Measurements from ENCODE around the gene CADM4.
"Not testable (repeated sequence)": the region's sequence is repeated elsewhere in the genome, so short reads cannot be mapped to it uniquely, and the experiment has no call there.

CADM4 gene

GRCh38 chr19:43592800-43593350, 46.8 kb downstream of the CADM4 start:
- DNase-seq (ENCODE audit: low read depth, low spot score) = no peak
- H3K27ac ChIP-seq = no peak overlapping the region

- DNase-seq (ENCODE audit: low read depth, low spot score) = no peak
- H3K27ac ChIP-seq = no peak overlapping the region
Measured at GRCh38 chr19:43591904-43592772, 47.5 kb downstream of the CADM4 start.

GRCh38 chr19:43589678-43590077, 50.0 kb downstream of the CADM4 start:
- H3K27ac ChIP-seq = no peak overlapping the region
- no peak for DNase-seq (ENCODE audit: low read depth, low spot score)

- DNase-seq (ENCODE audit: low read depth, low spot score) = no peak
- no peak overlapping the region for H3K27ac ChIP-seq
Measured at GRCh38 chr19:43589277-43589676, 50.4 kb downstream of the CADM4 start.

GRCh38 chr19:43587029-43587428, 52.6 kb downstream of the CADM4 start:
- DNase-seq (ENCODE audit: low read depth, low spot score); H3K27ac ChIP-seq: not testable (repeated sequence)

GRCh38 chr19:43586346-43586745, 53.3 kb downstream of the CADM4 start:
- DNase-seq (ENCODE audit: low read depth, low spot score) = no peak
- H3K27ac ChIP-seq = no peak overlapping the region

GRCh38 chr19:43584484-43584883, 55.2 kb downstream of the CADM4 start:
- DNase-seq (ENCODE audit: low read depth, low spot score) = no peak
- H3K27ac ChIP-seq = no peak overlapping the region

- no peak overlapping the region for H3K27ac ChIP-seq
- DNase-seq (ENCODE audit: low read depth, low spot score) = no peak
Measured at GRCh38 chr19:43582495-43582894, 57.2 kb downstream of the CADM4 start.

- no peak for DNase-seq (ENCODE audit: low read depth, low spot score)
- H3K27ac ChIP-seq = no peak overlapping the region
Measured at GRCh38 chr19:43581467-43581866, 58.2 kb downstream of the CADM4 start.

GRCh38 chr19:43578787-43579186, 60.9 kb downstream of the CADM4 start:
- DNase-seq (ENCODE audit: low read depth, low spot score) = no peak
- no peak overlapping the region for H3K27ac ChIP-seq

- H3K27ac ChIP-seq = peak overlapping the region; percentile 3
- no peak for DNase-seq (ENCODE audit: low read depth, low spot score)
Measured at GRCh38 chr19:43575955-43576878, 63.4 kb downstream of the CADM4 start.

- DNase-seq (ENCODE audit: low read depth, low spot score) = peak; percentile 91
- H3K27ac ChIP-seq = peak within 1 kb of the TSS; percentile 53
Measured at GRCh38 chr19:43575156-43575950, 64.3 kb downstream of the CADM4 start, which contains the start of the genes PINLYP and XRCC1. Gene PINLYP, plus strand, starts transcription at chr19:43575801. Its CDS starts 1,391 bp downstream, at chr19:43577192. Gene XRCC1, minus strand, starts transcription at chr19:43575527. Its CDS starts 69 bp downstream, at chr19:43575458.

GRCh38 chr19:43574424-43575155, 65.1 kb downstream of the CADM4 start:
- peak; percentile 14 for DNase-seq (ENCODE audit: low read depth, low spot score)
- H3K27ac ChIP-seq = peak overlapping the region; percentile 53

All from epithelial cell of prostate (primary cell).